GM10266 (cell line): Measurements from ENCODE around the gene HDAC9.

Source experiments
- DNase-seq: peaks from one replicate; pipeline ENCODE4 v3.0.0; 2012; ENCODE audit errors: extremely low spot score
- CTCF ChIP-seq: IDR thresholded peaks from 2 replicates; pipeline ENCODE4 v1.5.1; 2012; ENCODE audit warnings: mild to moderate bottlenecking, low read depth; ENCODE audit not compliant: control insufficient read depth, insufficient read depth; ENCODE audit errors: missing control alignments

Gene HDAC9

GRCh38 chr7:18637516-18637915 is 142.0 kb downstream of the HDAC9 start:
- no peak for DNase-seq
- no peak for TF ChIP-seq CTCF

GRCh38 chr7:18638594-18639452 is 143.3 kb downstream of the HDAC9 start:
- DNase-seq: no peak
- TF ChIP-seq CTCF: no peak

GRCh38 chr7:18639711-18640110 is 144.2 kb downstream of the HDAC9 start:
- TF ChIP-seq CTCF: no peak
- DNase-seq: no peak

GRCh38 chr7:18644981-18645380 is 149.4 kb downstream of the HDAC9 start:
- no peak for TF ChIP-seq CTCF

GRCh38 chr7:18647582-18647981 is 152.0 kb downstream of the HDAC9 start:
- DNase-seq: no peak
- TF ChIP-seq CTCF: no peak

More at GRCh38 chr7:18644981-18645380, 149.4 kb downstream of the HDAC9 start:
- no peak for DNase-seq

GRCh38 chr7:18648849-18649758 is 153.6 kb downstream of the HDAC9 start:
- no peak for DNase-seq
- no peak for TF ChIP-seq CTCF
